ENCODE measurements around the gene FAM149B1. TPM values are rescaled to one million over a fixed set of nuclear protein-coding genes. Genes with fewer than 3 reads are reported as not detected.

The FAM149B1 gene
- total RNA-seq, 1 experiment from 2014 or later: 17.5 TPM

DNA sequence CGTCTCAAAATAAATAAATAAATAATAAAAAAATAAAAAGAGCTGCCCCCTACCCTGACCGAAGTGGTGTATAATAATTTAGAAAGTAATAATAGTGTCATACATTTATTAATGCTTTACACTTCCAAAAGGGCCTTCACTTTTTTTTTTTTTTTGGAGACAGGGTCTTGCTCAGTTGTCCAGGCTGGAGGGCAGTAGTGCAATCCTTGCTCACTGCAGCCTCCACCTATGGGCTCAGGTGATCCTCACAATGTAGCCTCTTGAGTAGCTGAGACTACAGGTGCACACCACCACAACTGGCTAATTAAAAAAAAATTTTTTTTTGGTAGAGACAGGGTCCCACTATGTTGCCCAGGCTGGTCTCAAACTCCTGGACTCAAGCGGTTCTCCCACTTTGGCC is 1.4 kb downstream of the FAM149B1 start:
- peaks cover 0 to 10% of the 10 kb centered on the region in 2 experiments; a peak in 1 of 4 replicates for H3K4me1 ChIP-seq (ENCODE audit: control insufficient read depth in 1 of 2, insufficient read depth in 2 of 2, low read length in 2 of 2)

More for the DNA sequence above, 1.4 kb downstream of the FAM149B1 start:
- no peaks in the 10 kb centered on the region for H3K36me3 ChIP-seq (ENCODE audit: control insufficient read depth in 1 of 2, insufficient read depth in 2 of 2, low read length in 2 of 2)
- intact Hi-C loops (cut with micrococcal nuclease): loop anchor here (10.0 kb wide), 1 partner anchor 805 kb away; no protein-coding TSS in a partner anchor
- peaks cover 44% of the 10 kb centered on the region for H3K79me2 ChIP-seq (ENCODE audit: insufficient read depth, low read length)
- CTCF ChIA-PET: interaction anchor here (1.5 to 1.6 kb wide), 2 partner anchors 10 to 11 kb away, joined by 3 to 6 read pairs; no protein-coding TSS in a partner anchor
- H3K9me2 ChIP-seq (ENCODE audit: insufficient read depth): no peaks in the 10 kb centered on the region
- H3K4me2 ChIP-seq (ENCODE audit: low read length): no peak overlapping the region
- no peak overlapping the region for H2AFZ ChIP-seq (ENCODE audit: low read depth, low read length, poor library complexity, severe bottlenecking)
- no peaks in the 10 kb centered on the region for H3K9me3 ChIP-seq (ENCODE audit: control insufficient read depth in 1 of 2, insufficient read depth in 1 of 2, low read depth in 1 of 2, low read length in 2 of 2)
- RAD21 ChIA-PET (ENCODE audit: low non-redundant PET in 1 of 2, low total read pairs in 2 of 2, uncharacterized antibody in 2 of 2, unreplicated experiment in 2 of 2): no interaction called here
- H3K4me3 ChIP-seq (replicated peaks in 1 of 2; ENCODE audit: low read depth in 1 of 2, low read length in 2 of 2): no peak overlapping the region; a peak in 1 of 4 replicates
- POLR2A ChIA-PET: interaction anchor here (1.5 kb wide), 1 partner anchor 73 kb away, joined by 4 read pairs; the partner anchor contains the start of gene P4HA1
- no TSS peak for BruUV-seq (replicated peaks)
- no peak for ATAC-seq
- TF ChIP-seq REST (IDR thresholded peaks at IDR 0.05; ENCODE audit: low read depth) (no peak), EZH2phosphoT487 (IDR thresholded peaks at IDR 0.05; ENCODE audit: borderline replicate concordance) (no peak), ZNF274 (IDR thresholded peaks at IDR 0.05; ENCODE audit: low read depth, low read length) (no peak), TCF7L2 (IDR thresholded peaks at IDR 0.05; ENCODE audit: borderline replicate concordance, extremely low read depth, insufficient read depth, insufficient read length) (no peak), POLR2AphosphoS5 (IDR thresholded peaks at IDR 0.05; ENCODE audit: low read depth, low read length) (no peak), ZFX (IDR thresholded peaks at IDR 0.05) (no peak), POLR2A (IDR thresholded peaks at IDR 0.05; ENCODE audit: borderline replicate concordance, extremely low read depth, insufficient read depth, insufficient read length) (no peak), RAD21 (IDR thresholded peaks at IDR 0.05; ENCODE audit: low read depth) (no peak), SP1 (IDR thresholded peaks at IDR 0.05; ENCODE audit: low read depth) (no peak), CEBPB (IDR thresholded peaks at IDR 0.05; ENCODE audit: low read depth) (no peak), YY1 (IDR thresholded peaks at IDR 0.05; ENCODE audit: extremely low read depth, insufficient replicate concordance, low read depth, low read length) (no peak), EZH2 (IDR thresholded peaks at IDR 0.05) (no peak), EGR1 (IDR thresholded peaks at IDR 0.05; ENCODE audit: low read depth) (no peak), FOSL1 (IDR thresholded peaks at IDR 0.05; ENCODE audit: low read depth) (no peak), SIN3A (IDR thresholded peaks at IDR 0.05; ENCODE audit: low read depth) (no peak)
- TF ChIP-seq, protein P1, sequence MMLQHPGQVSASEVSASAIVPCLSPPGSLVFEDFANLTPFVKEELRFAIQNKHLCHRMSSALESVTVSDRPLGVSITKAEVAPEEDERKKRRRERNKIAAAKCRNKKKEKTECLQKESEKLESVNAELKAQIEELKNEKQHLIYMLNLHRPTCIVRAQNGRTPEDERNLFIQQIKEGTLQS (IDR thresholded peaks at IDR 0.05): no peak
- TF ChIP-seq, protein P2, sequence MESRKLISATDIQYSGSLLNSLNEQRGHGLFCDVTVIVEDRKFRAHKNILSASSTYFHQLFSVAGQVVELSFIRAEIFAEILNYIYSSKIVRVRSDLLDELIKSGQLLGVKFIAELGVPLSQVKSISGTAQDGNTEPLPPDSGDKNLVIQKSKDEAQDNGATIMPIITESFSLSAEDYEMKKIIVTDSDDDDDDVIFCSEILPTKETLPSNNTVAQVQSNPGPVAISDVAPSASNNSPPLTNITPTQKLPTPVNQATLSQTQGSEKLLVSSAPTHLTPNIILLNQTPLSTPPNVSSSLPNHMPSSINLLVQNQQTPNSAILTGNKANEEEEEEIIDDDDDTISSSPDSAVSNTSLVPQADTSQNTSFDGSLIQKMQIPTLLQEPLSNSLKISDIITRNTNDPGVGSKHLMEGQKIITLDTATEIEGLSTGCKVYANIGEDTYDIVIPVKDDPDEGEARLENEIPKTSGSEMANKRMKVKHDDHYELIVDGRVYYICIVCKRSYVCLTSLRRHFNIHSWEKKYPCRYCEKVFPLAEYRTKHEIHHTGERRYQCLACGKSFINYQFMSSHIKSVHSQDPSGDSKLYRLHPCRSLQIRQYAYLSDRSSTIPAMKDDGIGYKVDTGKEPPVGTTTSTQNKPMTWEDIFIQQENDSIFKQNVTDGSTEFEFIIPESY (IDR thresholded peaks at IDR 0.05; ENCODE audit: extremely low read depth, insufficient replicate concordance, low read length): no peak
- TF ChIP-seq, protein P3, sequence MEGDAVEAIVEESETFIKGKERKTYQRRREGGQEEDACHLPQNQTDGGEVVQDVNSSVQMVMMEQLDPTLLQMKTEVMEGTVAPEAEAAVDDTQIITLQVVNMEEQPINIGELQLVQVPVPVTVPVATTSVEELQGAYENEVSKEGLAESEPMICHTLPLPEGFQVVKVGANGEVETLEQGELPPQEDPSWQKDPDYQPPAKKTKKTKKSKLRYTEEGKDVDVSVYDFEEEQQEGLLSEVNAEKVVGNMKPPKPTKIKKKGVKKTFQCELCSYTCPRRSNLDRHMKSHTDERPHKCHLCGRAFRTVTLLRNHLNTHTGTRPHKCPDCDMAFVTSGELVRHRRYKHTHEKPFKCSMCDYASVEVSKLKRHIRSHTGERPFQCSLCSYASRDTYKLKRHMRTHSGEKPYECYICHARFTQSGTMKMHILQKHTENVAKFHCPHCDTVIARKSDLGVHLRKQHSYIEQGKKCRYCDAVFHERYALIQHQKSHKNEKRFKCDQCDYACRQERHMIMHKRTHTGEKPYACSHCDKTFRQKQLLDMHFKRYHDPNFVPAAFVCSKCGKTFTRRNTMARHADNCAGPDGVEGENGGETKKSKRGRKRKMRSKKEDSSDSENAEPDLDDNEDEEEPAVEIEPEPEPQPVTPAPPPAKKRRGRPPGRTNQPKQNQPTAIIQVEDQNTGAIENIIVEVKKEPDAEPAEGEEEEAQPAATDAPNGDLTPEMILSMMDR (IDR thresholded peaks at IDR 0.05 in 2 of 3, conservative IDR thresholded peaks at IDR 0.05 in 1 of 3; ENCODE audit: borderline replicate concordance in 1 of 3, insufficient read depth in 1 of 3, low read depth in 2 of 3, low read length in 2 of 3): no peak
- no peak overlapping the region for H3K9ac ChIP-seq (ENCODE audit: low read length)
- no peak for DNase-seq (ENCODE audit: low read depth, low spot score)
- H3K27me3 ChIP-seq (ENCODE audit: insufficient read depth, low read length): no peaks in the 10 kb centered on the region
- no peak overlapping the region for H3K27ac ChIP-seq (ENCODE audit: low read depth, low read length)
- no peaks in the 10 kb centered on the region for H4K20me1 ChIP-seq (ENCODE audit: insufficient read depth)

Data from HCT116 (cell line).